Measurements from ENCODE around the gene WNT3A. TPM values are rescaled to one million over a fixed set of nuclear protein-coding genes. Genes with fewer than 3 reads are reported as not detected.

WNT3A gene
- total RNA-seq, 1 donor from 2014 or later = 6.0 TPM

DNA sequence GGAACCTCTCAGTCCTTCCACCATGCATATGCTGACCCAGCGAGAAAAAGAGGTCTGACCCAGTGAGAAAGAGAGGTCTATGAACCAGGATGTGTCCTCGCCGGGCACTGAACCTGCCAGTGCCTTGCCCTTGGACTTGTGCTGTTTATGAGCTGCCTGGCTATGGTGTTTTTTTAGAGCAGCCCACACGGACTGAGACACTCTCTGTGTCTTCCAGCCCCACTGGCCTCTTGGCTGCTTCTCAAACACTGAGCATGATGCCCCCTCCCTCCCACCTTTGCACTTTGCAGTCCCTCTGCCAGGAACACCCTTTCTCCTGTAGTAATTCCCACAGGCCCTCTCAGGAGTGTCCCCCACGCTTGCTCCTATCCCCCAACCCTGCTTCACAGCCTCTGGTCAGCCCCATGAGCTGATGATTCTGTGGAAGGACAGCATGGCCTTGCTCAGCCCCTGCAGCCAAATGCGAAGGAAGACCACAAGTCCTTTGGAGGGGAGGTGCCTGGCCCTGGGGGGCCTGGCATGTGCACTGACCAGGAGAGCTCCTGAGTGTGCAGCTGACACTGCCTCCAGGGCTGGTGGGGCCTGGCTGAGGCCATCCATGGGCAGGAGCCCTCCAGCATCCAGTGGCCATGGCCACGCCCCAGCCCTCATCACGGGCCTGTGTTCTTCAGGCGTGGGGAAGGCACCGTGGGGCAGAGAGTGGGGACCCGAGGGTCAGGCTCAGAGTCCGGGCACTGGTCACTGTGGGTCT lies 23.8 kb downstream of the WNT3A start:
- ATAC-seq (no peak), DNase-seq (peak; percentile 41)
- Histone ChIP-seq H3K27ac (no peak overlapping the region), H3K27me3 (ENCODE audit: low read depth) (peaks cover 5% of the 10 kb centered on the region), H3K4me3 (no peak overlapping the region), H3K36me3 (no peaks in the 10 kb centered on the region), H3K4me1 (no peaks in the 10 kb centered on the region), H3K9me3 (no peaks in the 10 kb centered on the region)
- TF ChIP-seq, protein P1, sequence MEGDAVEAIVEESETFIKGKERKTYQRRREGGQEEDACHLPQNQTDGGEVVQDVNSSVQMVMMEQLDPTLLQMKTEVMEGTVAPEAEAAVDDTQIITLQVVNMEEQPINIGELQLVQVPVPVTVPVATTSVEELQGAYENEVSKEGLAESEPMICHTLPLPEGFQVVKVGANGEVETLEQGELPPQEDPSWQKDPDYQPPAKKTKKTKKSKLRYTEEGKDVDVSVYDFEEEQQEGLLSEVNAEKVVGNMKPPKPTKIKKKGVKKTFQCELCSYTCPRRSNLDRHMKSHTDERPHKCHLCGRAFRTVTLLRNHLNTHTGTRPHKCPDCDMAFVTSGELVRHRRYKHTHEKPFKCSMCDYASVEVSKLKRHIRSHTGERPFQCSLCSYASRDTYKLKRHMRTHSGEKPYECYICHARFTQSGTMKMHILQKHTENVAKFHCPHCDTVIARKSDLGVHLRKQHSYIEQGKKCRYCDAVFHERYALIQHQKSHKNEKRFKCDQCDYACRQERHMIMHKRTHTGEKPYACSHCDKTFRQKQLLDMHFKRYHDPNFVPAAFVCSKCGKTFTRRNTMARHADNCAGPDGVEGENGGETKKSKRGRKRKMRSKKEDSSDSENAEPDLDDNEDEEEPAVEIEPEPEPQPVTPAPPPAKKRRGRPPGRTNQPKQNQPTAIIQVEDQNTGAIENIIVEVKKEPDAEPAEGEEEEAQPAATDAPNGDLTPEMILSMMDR (IDR thresholded peaks at IDR 0.05) = no peak
- intact Hi-C loops (cut with DNase I) = no loop called here

DNA sequence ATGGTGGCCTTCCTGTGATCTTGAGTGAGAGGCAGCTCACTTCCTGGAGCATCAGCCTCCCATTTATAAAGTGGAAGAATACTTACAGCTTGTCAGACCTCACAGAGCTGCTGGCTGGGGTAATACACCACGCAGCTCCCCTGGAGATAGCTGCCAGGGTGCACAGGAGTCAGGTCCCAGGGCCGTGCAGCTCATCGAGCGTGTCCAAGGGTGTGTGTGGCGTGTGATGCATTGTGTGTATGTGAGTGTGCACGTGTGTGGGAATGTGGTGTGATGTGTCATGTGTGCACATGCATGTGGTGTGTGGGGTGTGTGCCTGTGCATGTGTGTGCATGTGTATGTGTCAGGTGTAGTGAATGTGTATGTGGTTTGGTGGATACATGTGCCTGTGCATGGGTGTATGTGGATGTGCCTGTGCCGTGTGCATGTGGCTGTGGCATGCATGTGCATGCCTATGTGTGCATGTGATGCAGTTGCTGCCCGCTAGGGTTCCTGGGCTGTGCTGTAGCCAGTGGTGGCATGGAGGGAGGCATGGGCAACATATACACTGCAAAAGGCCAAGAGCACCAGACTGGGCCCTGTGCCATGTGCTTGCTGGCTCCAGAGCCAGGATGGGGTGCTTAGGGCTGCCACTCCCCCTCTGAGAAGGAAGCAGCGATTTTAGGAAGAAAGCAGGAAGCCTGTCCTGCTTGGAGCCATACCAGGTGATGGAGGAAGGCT lies 24.6 kb downstream of the WNT3A start:
- DNase-seq (peak; percentile 31), ATAC-seq (no peak)
- H3K27ac ChIP-seq = no peak overlapping the region
- intact Hi-C loops (cut with DNase I) = no loop called here
- no peaks in the 10 kb centered on the region for H3K36me3 ChIP-seq
- H3K9me3 ChIP-seq = no peaks in the 10 kb centered on the region
- H3K27me3 ChIP-seq (ENCODE audit: low read depth) = peaks cover 9% of the 10 kb centered on the region
- TF ChIP-seq, protein P1 (IDR thresholded peaks at IDR 0.05) = no peak
- H3K4me3 ChIP-seq = no peak overlapping the region
- H3K4me1 ChIP-seq = no peaks in the 10 kb centered on the region

DNA sequence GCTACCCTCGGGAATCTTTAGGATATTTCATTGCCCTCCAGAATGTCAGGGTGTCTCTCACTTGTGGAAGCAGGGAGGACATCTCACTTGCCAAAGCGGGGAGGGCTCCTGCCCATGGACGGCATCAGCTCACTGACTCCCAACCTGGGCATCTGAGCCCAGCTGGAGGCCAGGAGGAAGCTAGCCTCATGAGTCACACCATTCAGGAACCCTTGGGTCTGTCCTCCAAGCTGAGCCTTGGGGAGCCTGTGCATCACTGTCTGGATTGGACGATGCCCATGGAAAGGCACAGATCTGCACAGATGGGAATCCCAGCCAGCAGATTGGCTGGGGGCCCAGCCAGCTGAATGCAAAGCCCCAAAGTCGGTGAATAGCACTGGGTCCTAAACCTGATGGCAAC lies 25.2 kb downstream of the WNT3A start:
- peaks cover 15% of the 10 kb centered on the region for H3K27me3 ChIP-seq (ENCODE audit: low read depth)
- H3K27ac ChIP-seq = no peak overlapping the region
- no peaks in the 10 kb centered on the region for H3K4me1 ChIP-seq
- H3K4me3 ChIP-seq = no peak overlapping the region
- TF ChIP-seq, protein P1 (IDR thresholded peaks at IDR 0.05) = no peak
- peak; percentile 14 for DNase-seq
- no peaks in the 10 kb centered on the region for H3K36me3 ChIP-seq
- no peak for ATAC-seq
- intact Hi-C loops (cut with DNase I) = no loop called here
- no peaks in the 10 kb centered on the region for H3K9me3 ChIP-seq

GRCh38 chr1:228033376-228033775 lies 26.6 kb downstream of the WNT3A start:
- ATAC-seq (no peak), DNase-seq (no peak)
- H3K9me3 ChIP-seq = no peaks in the 10 kb centered on the region
- TF ChIP-seq, protein P1 (IDR thresholded peaks at IDR 0.05) = no peak
- no peak overlapping the region for H3K27ac ChIP-seq
- H3K27me3 ChIP-seq (ENCODE audit: low read depth) = peaks cover 29% of the 10 kb centered on the region
- intact Hi-C loops (cut with DNase I) = no loop called here
- H3K4me3 ChIP-seq = no peak overlapping the region
- H3K36me3 ChIP-seq = no peaks in the 10 kb centered on the region
- peaks cover 6% of the 10 kb centered on the region for H3K4me1 ChIP-seq

GRCh38 chr1:228034954-228035837 lies 28.4 kb downstream of the WNT3A start:
- Histone ChIP-seq H3K4me1 (peaks cover 6% of the 10 kb centered on the region), H3K27me3 (ENCODE audit: low read depth) (peaks cover 41% of the 10 kb centered on the region), H3K4me3 (no peak overlapping the region), H3K36me3 (no peaks in the 10 kb centered on the region), H3K9me3 (no peaks in the 10 kb centered on the region), H3K27ac (no peak overlapping the region)
- TF ChIP-seq, protein P1 (IDR thresholded peaks at IDR 0.05) = no peak
- intact Hi-C loops (cut with DNase I) = no loop called here
- no peak for DNase-seq
- no peak for ATAC-seq
